ENCODE data around the gene LANCL3. TPM values are rescaled to one million over a fixed set of nuclear protein-coding genes. Genes with fewer than 3 reads are reported as not detected.
"Not testable (repeated sequence)": the region's sequence is repeated elsewhere in the genome, so short reads cannot be mapped to it uniquely, and the experiment has no call there.

The LANCL3 gene
- polyA plus RNA-seq, 1 experiment: 0.01 TPM

DNA sequence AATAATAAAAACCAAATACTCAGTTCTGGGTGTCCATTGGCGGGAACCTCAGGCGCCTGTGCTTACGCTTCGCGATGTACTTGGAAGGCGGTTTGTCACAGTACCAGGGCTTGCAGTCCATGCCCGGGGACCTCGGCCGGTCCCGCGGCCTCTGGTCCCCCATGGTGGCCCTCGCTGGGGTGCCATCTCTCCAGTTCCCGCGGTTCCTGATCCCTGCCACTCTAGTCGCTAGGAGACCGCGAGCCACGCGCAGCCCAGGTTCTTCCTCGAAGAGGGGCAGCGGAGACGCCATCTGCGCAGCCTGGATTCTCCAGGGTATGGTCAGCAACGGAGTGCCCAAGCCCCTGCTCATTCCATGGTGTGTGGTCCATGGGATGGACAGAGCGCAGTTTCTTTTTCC is 26.4 kb upstream of the LANCL3 start:
- Histone ChIP-seq H3K27ac (ENCODE audit: low read depth, low read length) (no peak overlapping the region), H3K9me3 (ENCODE audit: control insufficient read depth, insufficient read depth, low read length) (peaks cover 12% of the 10 kb centered on the region; the same call in 1 of the 2 replicates), H3K4me3 (ENCODE audit: low read depth, low read length) (no peak overlapping the region), H3K27me3 (ENCODE audit: control insufficient read depth, insufficient read depth, low read length) (no peaks in the 10 kb centered on the region)
- TF ChIP-seq, protein P1, sequence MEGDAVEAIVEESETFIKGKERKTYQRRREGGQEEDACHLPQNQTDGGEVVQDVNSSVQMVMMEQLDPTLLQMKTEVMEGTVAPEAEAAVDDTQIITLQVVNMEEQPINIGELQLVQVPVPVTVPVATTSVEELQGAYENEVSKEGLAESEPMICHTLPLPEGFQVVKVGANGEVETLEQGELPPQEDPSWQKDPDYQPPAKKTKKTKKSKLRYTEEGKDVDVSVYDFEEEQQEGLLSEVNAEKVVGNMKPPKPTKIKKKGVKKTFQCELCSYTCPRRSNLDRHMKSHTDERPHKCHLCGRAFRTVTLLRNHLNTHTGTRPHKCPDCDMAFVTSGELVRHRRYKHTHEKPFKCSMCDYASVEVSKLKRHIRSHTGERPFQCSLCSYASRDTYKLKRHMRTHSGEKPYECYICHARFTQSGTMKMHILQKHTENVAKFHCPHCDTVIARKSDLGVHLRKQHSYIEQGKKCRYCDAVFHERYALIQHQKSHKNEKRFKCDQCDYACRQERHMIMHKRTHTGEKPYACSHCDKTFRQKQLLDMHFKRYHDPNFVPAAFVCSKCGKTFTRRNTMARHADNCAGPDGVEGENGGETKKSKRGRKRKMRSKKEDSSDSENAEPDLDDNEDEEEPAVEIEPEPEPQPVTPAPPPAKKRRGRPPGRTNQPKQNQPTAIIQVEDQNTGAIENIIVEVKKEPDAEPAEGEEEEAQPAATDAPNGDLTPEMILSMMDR (IDR thresholded peaks at IDR 0.05; ENCODE audit: low read depth, low read length): no peak
- CTCF ChIA-PET: no interaction called here
- no peak for DNase-seq (ENCODE audit: low read depth, low spot score)
- POLR2A ChIA-PET: no interaction called here

- H3K27ac ChIP-seq (ENCODE audit: low read depth, low read length); H3K9me3 ChIP-seq (ENCODE audit: control insufficient read depth, insufficient read depth, low read length); CTCF ChIA-PET; DNase-seq (ENCODE audit: low read depth, low spot score); POLR2A ChIA-PET; H3K4me3 ChIP-seq (ENCODE audit: low read depth, low read length); H3K27me3 ChIP-seq (ENCODE audit: control insufficient read depth, insufficient read depth, low read length): not testable (repeated sequence)
Observed at GRCh38 chrX:37549619-37550018, 21.8 kb upstream of the LANCL3 start.

DNA sequence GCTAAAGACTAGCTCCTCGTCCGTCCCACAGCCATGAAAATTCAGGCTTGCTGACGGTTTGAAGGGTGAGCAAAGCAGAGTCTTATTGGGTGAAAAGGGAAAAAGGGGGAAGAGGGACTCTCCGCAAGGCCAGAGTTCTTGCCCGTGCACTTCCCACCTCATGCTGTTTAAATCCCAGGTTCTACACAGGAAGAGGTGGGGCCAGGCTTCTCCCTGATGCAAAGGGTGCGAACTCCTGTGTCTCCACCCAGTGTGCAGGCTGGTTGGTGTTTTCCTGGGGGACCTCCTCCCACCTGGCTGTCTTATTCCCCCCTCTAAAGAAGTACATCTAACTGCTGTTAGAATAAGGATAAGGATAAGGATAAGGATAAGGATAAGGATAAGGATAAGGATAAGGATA is 18.0 kb upstream of the LANCL3 start:
- POLR2A ChIA-PET: no interaction called here
- Histone ChIP-seq H3K9me3 (ENCODE audit: control insufficient read depth, insufficient read depth, low read length) (no peaks in the 10 kb centered on the region), H3K27ac (ENCODE audit: low read depth, low read length) (no peak overlapping the region), H3K27me3 (ENCODE audit: control insufficient read depth, insufficient read depth, low read length) (no peaks in the 10 kb centered on the region), H3K4me3 (ENCODE audit: low read depth, low read length) (no peak overlapping the region)
- CTCF ChIA-PET: no interaction called here
- DNase-seq (ENCODE audit: low read depth, low spot score): no peak
- TF ChIP-seq, protein P1 (IDR thresholded peaks at IDR 0.05; ENCODE audit: low read depth, low read length): no peak

DNA sequence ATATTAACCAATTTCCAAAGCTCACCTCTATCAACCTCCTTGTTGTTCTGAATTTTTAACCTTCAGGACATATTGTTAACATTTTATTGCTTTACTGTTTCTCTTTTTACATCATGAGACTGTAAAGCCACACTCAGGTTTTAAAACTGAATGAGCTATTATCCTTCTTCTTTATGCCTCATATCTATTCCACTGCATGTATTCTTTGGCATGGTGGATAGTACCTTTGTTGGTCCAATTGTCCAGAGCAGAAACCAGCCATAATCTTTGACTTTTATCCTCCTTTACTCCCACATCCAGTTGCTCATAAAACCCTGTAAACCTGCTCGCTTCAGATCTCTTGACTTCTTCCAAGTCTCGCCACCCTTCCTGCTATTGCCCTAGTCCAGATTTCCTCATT is 6.2 kb upstream of the LANCL3 start:
- CTCF ChIA-PET, POLR2A ChIA-PET: not testable (repeated sequence)

DNA sequence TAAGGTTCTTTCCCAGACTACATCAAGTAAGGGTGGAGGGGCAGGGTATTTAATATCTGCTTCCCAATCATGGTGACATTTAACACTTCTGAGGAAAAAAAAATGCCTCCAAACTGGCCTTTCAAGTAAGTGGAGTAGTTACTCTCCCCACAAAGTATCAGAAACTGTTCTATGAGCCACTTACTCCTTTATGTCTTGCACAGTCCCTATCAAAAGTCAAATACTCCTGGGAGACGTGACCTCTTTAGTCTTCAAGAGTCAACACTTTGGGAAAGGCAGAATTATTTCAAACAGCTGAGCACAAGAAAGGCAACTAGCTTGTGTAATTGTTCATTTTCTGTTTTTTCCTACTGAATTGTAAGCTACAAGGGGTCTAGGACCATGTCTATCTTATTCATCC is 1.1 kb upstream of the LANCL3 start:
- DNase-seq (ENCODE audit: low read depth, low spot score); H3K9me3 ChIP-seq (ENCODE audit: control insufficient read depth, insufficient read depth, low read length); CTCF ChIA-PET; H3K27me3 ChIP-seq (ENCODE audit: control insufficient read depth, insufficient read depth, low read length); H3K27ac ChIP-seq (ENCODE audit: low read depth, low read length); POLR2A ChIA-PET; H3K4me3 ChIP-seq (ENCODE audit: low read depth, low read length): not testable (repeated sequence)

More for the DNA sequence above, 6.2 kb upstream of the LANCL3 start:
- H3K27me3 ChIP-seq (ENCODE audit: control insufficient read depth, insufficient read depth, low read length); H3K4me3 ChIP-seq (ENCODE audit: low read depth, low read length); H3K9me3 ChIP-seq (ENCODE audit: control insufficient read depth, insufficient read depth, low read length); DNase-seq (ENCODE audit: low read depth, low spot score); H3K27ac ChIP-seq (ENCODE audit: low read depth, low read length): not testable (repeated sequence)

GRCh38 chrX:37572108-37572587 is 687 bp downstream of the LANCL3 start:
- H3K27me3 ChIP-seq (ENCODE audit: control insufficient read depth, insufficient read depth, low read length); H3K9me3 ChIP-seq (ENCODE audit: control insufficient read depth, insufficient read depth, low read length); H3K27ac ChIP-seq (ENCODE audit: low read depth, low read length); DNase-seq (ENCODE audit: low read depth, low spot score); H3K4me3 ChIP-seq (ENCODE audit: low read depth, low read length); POLR2A ChIA-PET: not testable (repeated sequence)
- CTCF ChIA-PET: interaction anchor here (0.7 kb wide), 1 partner anchor 32 kb away, joined by 3 read pairs; no protein-coding TSS in a partner anchor
- TF ChIP-seq, protein P1 (IDR thresholded peaks at IDR 0.05; ENCODE audit: low read depth, low read length): 0 out of 2 replicates have a peak, but pooled peaks have one; percentile 3

- DNase-seq (ENCODE audit: low read depth, low spot score); H3K27ac ChIP-seq (ENCODE audit: low read depth, low read length); H3K4me3 ChIP-seq (ENCODE audit: low read depth, low read length); H3K27me3 ChIP-seq (ENCODE audit: control insufficient read depth, insufficient read depth, low read length); POLR2A ChIA-PET; H3K9me3 ChIP-seq (ENCODE audit: control insufficient read depth, insufficient read depth, low read length): not testable (repeated sequence)
- CTCF ChIA-PET: interaction anchor here (0.7 kb wide), 1 partner anchor 31 kb away, joined by 3 read pairs; no protein-coding TSS in a partner anchor
Observed at GRCh38 chrX:37573121-37573520, 1.7 kb downstream of the LANCL3 start.
